HL-60 (cell line): Measurements from ENCODE around the gene ARF4.

Experiments used
- POLR2AphosphoS5 ChIP-seq: IDR thresholded peaks from 2 replicates; pipeline ENCODE4 v1.6.1; 2012; ENCODE audit warnings: low read depth
- TF ChIP-seq, protein P1 (sequence below): IDR thresholded peaks from one replicate; pipeline ENCODE4 v1.5.1; 2011; ENCODE audit warnings: low read length, control low read depth, inconsistent platforms; ENCODE audit not compliant: insufficient read depth

DNA sequence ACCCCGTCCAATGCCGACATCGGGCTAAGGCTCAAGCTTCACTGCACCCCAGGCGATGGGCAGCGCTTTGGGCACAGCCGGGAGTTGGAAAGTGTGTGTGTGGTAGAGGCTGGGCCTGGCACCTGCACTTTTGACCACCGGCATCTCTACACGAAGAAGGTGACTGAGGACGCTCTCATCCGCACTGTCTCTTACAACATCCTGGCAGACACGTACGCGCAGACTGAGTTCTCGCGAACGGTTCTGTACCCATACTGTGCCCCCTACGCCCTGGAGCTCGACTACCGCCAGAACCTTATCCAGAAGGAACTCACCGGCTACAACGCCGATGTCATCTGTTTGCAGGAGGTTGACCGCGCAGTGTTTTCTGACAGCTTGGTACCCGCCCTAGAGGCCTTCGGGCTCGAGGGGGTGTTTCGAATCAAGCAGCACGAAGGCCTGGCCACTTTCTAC is 40.0 kb downstream of the ARF4 start:
- TF ChIP-seq, protein P1, sequence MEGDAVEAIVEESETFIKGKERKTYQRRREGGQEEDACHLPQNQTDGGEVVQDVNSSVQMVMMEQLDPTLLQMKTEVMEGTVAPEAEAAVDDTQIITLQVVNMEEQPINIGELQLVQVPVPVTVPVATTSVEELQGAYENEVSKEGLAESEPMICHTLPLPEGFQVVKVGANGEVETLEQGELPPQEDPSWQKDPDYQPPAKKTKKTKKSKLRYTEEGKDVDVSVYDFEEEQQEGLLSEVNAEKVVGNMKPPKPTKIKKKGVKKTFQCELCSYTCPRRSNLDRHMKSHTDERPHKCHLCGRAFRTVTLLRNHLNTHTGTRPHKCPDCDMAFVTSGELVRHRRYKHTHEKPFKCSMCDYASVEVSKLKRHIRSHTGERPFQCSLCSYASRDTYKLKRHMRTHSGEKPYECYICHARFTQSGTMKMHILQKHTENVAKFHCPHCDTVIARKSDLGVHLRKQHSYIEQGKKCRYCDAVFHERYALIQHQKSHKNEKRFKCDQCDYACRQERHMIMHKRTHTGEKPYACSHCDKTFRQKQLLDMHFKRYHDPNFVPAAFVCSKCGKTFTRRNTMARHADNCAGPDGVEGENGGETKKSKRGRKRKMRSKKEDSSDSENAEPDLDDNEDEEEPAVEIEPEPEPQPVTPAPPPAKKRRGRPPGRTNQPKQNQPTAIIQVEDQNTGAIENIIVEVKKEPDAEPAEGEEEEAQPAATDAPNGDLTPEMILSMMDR = no peak
- TF ChIP-seq POLR2AphosphoS5 = no peak; the same call in 1 of the 2 replicates
